GM19463 (cell line): ENCODE measurements around the gene PRKAR1A.

Experiments
- ATAC-seq: cut with Tn5 transposase; IDR thresholded peaks from one replicate; pipeline ENCODE4 v1.9.1; 2021; ENCODE audit warnings: mild to moderate bottlenecking, moderate library complexity; ENCODE audit not compliant: unreplicated experiment

PRKAR1A gene

DNA sequence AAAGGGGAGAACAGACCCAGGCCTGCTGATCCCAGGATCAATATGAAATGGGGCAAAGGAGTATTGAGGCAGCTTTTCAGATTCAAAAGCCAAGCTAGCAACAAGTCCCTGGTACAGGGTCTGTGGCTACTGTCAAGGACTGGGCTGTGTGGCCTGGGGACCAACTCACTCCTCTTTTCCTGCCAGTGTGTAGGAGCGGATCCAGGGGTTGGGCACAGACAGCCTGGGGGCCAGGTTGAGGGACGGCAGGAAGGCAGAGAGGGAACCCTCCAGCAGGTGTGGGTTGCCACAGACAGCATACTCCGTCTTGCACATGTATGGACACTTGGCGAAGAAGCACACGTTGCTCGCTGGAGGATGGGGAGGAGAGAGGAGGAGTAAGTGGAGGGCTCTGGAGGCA is 29.6 kb downstream of the PRKAR1A start:
- no peak for ATAC-seq

DNA sequence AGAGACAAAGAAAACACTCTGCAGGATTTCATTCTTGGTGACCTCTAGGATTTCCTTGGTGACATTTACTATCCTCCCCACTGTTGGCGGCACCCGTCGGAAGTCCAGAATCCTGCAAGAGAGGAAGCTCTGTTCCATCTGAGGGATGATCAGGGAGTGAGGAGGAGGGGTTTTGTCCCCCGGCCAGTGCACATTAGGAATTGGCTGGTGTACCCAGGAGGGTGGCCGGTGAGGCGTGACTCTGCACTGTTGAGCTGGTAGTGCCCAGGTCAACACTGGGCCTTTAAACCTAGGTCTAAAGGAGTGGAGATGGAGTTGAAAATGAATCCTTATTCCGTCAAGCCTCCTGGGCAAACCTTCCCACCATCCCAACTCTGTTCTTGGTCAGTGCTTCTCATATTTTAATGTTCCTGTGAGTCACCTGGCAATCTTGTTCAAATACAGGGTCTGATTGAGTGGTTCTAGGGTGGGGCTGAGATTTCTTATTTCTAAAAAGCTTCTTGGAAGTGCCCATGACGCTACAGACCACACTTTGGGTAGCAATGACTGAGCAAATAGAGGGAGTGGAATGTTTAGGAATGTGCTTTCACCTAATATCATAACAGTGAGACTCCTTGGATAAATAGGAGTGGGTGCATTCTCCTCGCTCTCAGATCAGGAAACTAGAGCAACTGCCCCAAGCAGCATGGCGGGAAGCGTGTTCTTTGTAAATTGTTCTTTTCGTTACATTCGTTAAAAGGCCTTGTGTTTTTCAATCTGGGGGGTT is 30.7 kb downstream of the PRKAR1A start:
- ATAC-seq = no peak

DNA sequence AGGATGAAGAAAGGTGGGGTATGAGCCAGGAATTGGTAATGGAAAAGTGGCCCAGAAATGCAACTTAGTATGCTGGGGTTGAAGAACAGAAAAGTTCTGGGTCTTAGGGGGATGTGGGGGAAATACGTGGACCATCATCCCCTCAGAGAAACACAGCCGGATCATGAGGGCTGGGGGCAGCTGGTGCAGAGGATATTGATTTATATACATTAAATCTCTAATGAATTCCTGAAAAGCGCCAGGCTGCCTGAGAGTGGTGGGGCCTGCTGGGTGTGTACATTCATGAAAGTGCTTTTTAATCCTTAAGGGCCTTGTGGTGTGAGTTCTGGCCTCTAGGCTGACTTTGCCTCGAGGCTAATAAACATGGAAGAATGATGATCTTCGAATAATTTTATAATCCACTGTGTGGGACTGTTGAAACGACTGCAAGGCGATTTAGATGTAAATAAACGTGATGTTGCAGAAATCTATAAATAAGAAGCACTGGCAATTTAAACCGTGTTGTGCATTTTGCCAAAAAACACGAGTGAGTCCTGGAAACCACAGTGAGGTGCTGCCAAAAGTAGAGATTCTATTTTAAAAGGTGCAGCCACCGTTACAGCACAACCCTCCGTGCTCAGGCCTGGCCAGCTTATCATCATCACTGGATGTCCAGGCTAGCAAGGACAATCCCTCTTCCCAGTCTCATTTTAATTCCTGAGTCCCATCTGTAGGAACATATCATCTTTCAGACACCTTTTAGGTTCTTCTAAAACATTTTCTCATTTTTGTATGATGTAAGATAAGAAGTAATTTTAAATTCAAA is 32.1 kb downstream of the PRKAR1A start:
- ATAC-seq = no peak

DNA sequence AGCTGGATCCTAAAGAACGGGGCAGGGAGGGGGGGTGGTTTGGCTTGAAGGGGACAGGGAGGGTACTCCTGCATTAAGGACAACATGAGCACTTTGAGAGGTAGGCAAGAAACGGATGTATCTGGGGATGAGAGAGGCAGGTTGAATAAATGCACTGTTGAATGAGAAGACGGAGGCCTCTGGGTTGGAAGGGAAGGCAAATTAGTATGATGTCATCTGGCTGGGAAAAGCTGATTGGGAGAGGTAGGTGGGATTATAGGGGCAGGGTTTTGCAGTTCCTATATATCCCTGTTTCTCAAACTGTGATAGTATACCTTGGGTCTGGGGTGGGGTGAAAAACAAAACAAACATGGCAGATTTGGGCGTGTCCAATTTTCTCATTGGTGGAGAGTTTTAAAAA is 44.3 kb downstream of the PRKAR1A start:
- ATAC-seq = no peak

DNA sequence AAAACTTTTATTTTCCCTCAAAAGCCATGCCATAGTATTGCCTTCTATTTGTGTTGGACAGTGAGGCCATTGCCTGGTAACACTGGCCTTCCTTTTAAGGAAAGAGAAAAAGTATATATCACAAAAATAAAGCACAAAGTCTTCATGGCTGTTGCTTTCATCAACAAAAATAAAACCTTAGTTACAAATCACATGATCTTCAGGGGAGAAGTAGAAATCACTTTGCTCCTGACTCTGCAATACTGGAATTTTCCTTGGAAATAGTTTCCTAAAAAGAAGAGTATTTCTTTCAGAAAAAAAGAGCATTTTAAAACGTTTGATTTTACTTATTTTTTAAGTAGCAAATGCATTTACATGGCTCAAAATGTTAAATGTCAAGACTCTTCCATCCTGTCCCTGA is 47.1 kb downstream of the PRKAR1A start:
- ATAC-seq = no peak

DNA sequence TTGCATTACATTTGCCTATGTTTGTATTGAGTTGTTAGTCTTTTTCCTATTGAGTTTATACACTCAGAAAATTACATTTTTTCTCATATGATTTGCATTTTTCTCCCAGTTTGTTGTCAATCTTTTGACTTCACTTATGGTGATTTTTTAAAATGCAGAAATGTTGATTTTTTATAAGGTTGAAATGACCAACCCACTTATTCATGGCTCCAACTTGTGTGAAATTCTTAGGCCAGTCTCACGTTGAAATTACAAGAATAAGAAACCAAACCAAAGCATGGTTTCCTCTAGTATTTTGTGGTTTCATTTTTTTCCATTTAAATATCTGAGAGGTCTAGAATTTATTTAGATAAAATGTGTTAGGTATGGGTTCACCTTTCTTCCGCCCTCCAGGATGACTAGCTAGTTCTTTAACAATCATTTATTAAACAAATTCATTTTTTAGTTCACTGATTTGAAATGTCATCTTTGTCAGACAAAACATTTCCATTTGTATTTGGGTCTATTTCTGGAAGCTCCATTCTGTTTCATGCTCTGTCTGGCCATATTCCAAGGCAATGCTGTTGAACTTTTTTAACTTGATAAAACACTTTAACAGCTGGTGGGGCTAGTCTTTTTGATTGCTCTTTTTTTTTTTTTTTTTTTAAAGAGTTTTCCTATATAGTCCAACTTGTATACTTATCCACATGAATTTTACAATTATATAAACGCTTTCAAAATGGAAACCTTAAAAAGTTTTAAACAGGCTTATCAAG is 48.9 kb downstream of the PRKAR1A start:
- no peak for ATAC-seq

DNA sequence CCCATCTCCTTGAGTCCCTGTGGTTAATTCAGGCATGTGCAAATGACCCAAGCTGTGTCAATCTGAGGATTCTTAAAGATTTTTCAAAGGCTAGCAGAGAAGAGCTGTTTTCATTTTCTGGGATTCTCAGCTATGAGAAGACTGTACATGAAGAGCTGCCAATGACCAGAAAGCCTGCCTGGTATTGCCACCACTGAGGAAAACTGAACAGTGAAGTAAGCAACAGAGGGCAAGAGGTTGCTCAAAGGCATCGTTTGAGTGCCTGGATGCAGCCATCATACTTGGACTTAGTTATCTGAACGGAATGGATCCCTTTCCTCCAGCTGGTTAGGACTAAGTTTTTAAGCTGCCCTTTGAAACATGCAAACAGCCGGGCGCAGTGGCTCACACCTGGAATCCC is 50.5 kb downstream of the PRKAR1A start:
- no peak for ATAC-seq

DNA sequence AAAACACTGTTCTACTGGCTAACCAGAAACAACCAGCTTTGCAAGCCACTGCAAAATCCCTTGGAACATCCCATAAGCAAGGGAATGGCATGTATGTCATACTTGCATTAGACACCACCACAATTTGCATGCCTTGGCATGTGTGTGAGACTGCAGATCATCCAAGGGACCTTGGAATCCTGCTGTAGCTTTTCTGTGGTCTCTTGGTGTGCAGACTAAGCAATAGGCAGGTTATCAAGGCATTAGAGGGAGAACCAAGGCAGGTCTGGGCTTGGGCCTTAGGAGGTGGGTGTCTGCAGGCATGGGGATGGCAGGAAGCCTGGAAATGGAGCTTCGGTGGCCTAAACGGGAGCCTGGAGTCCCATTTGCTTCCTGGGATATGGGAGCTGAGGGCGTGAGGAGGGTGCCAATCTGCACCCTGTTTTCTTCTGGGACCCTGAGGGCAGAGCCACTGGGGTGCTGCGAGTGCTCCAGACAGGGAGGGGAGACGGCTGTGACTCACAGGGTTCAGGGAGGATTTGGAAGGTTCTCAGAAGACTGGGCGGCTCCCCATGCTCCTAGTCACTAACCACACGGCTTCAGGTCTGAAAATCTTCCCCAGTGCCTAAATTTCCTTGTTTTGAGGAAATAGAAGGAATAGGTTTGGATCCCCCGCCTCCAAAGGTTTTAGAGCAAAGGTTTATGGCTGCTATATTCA is 52.3 kb downstream of the PRKAR1A start:
- no peak for ATAC-seq

DNA sequence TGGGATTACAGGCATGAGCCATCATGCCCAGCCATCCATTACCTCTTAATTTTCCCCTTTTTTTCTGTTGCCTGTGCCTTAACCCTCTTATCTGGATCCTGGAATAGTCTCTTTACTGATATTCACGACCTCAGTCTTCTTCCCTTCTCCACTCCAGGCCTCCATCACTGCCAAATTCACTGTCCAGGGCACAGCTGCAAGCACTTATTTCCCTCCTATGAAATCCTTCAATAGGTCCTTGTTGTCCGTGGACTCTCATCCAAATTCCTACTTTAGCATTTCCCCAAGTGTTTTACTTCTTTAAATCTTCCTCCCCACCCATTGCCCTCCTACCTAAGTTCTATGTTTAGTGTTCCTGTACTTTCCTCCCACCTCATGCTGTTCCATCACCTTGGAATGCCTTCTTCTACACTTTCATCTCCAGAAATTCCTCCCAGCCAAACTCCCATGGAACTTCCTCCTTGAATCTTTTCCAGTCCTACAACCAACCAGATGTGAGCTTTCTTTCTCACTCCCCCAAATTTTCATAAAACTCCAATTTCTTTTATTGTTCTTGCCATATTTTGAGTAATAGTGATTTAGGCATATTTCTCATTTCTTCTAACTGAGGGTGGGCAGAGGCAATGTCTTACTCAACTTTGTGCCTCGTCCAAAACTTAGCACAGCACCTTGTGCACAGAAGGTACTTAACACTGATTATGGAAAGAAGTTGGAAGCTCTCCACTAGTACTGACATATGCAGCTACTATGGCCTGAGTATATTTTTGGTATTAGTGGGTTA is 53.6 kb downstream of the PRKAR1A start:
- no peak for ATAC-seq

DNA sequence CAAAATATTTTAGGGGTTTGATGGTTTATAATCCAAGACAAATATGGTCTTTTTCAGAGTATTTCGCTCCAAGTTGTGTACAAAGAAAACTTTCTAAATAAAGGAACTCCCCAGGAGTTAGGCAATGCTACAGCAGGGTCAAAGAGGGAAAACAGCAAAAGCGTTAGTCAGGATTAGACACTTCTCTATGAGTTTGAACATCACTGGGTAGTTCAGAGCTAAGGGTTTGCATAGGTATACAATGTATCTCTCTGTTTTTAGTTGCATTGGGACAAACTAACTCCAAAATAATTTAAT is 54.2 kb downstream of the PRKAR1A start:
- no peak for ATAC-seq

DNA sequence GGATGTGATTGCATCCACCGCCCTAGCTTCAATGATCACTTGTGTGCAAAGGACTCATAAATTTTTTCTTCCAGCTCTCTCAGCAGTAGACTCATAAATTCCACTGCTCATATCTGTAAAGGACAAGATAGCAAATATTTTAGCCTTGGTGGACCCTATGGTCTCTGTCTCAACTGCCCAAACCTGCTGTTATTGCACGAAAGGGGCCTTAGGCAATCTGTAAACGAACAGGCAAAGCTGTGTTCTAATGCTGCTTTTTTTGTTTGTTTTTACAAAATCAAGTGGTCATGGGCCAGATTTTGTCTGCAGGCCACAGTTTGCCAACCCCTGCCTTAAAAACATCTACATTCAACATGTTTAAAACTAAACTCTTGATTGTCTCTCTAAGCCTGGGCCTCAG is 54.8 kb downstream of the PRKAR1A start:
- ATAC-seq = no peak

DNA sequence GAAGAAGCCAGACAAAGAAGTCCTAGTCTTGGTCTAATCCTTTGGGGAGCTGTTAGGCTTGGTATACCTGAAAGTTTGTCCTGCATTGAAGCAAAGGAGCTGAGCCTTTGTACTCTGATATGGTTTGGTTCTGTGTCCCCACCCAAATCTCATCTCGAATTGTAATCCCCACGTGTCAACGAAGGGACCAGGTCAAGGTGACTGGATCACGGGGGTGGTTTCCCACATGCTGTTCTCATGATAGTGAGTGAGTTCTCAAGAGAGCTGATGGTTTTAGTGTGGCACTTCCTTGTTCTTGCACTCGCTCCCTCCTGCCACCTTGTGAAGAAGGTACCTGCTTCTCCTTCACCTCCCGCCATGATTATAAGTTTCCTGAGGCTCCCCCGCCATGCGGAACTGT is 55.4 kb downstream of the PRKAR1A start:
- ATAC-seq = no peak

DNA sequence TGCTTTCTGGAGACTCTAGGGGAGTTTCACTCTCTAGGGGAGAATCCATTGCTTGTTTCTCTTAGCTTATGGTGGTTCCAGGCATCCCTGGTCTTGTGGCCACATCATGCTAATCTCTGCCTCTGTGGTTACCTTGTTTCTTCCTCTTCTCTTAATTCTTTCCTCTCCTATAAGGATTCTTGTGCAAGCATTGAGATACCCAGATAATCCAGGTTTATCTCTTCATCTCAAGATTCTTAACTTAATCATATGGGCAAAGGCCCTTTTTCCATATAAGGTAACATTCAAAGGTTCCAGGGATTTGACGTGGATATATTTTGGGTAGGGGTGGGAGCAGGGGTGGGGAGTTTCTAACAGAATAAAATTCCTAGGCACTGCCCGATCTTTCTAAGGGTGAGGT is 56.4 kb downstream of the PRKAR1A start:
- ATAC-seq = no peak

DNA sequence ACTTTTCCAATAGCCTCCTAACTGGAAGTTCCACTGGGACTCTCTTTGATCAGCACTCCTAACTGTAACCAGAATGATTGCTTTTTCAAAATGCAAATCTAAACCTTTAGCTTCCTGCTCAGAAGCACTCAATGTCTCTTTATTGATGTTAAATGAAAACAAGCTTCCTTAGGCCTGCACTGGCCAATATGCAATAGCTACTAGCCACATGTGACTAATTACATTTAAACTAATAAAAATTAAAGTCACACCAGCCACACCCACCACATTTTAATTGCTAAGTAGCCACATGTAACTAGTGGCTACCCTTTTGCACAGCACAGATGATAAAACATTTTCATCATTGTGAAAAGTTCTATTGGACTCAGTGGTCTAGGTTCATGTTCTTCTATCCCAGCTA is 57.1 kb downstream of the PRKAR1A start:
- ATAC-seq = no peak

DNA sequence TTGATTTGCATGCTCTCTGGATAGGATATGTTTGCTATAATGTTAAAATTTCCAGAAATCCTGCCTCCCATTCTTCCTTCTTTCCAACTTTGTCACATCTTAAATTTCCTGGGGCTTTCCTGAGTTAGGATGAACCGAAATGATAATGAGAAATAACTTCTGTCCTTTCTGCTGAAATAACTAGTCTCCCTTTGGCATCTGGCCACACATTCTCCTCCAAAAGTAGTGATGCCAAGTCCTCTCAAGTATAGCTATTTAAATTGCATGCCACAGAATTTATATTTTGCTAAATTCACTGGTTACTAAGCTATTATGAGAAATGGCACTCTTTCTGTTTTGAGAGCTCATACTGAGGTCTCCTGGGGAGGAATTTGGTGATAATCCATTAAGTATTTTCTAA is 58.3 kb downstream of the PRKAR1A start:
- no peak for ATAC-seq

DNA sequence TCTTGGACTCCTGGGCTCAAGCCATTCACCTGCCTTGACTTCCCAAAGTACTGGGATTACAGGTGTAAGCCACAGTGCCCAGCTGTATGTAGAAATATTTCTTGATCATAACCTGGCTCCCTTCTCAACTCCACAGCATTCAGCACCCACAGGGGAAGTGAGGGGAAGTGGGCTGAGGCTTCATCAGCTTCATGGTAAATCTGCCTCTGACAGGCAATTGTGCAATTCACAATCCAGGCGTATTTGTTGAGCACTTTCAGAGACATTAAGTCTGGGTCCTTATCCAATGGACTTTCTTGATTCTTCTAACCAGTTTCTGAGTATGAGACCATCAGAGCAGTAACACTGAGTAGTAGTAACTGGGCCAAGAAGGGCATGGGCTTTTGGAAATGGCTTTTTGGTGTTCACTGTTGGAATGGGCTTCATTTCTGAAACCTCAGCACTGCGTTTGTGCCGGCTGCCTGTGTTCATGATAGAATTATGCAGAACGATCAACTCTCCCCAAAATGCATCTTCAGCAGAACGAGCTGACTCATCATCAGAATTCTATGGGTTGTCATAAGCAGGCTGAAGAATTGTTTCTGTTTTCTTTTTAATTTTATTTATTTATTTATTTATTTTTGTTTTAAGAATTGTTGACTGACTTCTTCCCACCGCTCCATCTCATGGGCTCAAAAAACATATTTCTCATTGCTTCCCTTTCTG is 60.1 kb downstream of the PRKAR1A start:
- ATAC-seq = no peak

DNA sequence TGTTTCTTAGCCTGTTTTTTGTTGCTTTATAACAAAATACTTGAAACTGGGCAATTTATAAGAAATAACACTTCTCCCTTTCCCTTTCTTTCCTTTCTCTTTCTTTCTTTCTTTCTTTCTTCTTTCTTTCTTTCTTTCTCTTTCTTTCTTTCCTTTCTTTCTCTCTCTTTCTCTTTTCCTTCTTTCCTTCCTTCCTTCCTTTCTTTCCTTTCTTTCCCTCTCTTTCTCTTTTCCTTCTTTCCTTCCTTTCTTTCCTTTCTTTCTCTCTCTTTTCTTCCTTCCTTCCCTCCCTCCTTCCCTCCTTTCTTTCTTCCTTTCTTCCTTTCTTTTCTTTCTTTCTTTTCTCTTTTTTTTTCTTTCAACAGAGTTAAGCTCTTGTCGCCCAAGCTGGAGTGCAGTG is 61.1 kb downstream of the PRKAR1A start:
- no peak for ATAC-seq

DNA sequence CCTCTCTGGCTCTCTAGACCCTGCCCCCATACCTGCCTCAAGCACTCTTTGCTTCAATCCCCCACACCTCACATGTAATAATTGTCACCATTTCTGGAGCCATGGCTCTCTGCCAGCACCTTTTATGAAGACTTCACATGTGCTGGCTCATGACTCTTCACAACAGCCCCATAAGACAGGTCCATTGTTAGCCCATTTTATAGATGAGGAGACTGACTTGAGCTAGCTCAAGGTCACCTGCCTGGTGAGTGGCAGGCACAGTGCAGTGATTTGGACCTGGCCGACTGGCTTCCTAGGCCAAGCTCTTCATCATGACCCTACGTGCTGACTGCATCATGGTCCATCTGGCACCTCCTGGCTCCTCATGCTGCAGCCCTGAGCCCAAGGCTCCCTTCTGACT is 63.9 kb downstream of the PRKAR1A start:
- no peak for ATAC-seq

DNA sequence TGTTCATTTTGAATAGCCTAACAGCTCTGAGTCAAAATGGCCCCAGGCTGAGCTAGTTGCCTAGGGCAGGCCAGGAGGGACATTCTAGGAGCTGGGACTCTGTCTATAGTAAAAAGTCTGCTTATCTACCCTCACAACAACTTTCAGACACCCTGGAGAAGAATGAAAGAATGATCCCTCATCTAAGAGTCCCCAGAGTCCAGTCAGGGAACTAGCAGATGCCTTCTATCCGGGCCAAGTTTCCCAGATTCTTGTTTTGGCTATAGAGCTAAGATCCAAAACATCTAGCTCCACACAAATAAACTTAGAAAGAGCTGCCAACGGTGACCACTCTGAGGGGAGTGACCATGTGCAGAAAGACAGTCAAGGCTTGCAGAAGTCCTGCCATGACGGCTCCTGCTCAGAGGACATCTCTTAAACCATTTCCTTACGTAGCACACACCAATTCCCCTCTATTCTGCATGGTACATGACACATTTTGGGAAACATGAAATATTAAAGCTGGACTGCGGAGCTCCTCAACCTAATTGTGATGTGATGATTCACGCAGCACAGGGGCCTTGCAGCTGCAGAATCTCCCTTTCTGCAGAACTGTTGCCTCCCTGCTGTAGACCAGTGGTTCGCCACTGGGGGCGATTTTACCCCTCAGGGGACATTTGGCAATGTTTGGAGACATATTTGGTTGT is 64.7 kb downstream of the PRKAR1A start:
- ATAC-seq = no peak

DNA sequence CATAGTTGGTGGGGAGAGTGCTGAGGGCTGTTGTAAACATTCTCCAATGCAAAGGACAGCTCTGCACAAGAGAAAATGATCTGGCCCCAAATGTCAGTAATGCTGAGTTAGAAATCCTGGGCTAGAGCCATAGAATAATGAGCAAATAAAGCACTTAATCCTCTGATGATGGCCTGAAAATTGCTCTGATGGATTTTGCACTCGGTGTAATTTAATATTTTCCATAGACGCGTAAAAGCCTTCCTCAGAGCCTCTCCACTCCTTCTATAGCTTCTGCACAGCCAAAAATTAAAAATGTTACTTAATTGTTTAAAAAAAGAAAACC is 65.2 kb downstream of the PRKAR1A start:
- no peak for ATAC-seq
